Activated gamma-delta T cell (primary cell): ENCODE results near the gene NUBP1.
"Not testable (repeated sequence)": the region's sequence is repeated elsewhere in the genome, so short reads cannot be mapped to it uniquely, and the experiment has no call there.

ENCODE experiments used
- DNase-seq: peaks from one replicate; lab custom pipeline; 2025; lab: John Stamatoyannopoulos, UW

Gene NUBP1

DNA sequence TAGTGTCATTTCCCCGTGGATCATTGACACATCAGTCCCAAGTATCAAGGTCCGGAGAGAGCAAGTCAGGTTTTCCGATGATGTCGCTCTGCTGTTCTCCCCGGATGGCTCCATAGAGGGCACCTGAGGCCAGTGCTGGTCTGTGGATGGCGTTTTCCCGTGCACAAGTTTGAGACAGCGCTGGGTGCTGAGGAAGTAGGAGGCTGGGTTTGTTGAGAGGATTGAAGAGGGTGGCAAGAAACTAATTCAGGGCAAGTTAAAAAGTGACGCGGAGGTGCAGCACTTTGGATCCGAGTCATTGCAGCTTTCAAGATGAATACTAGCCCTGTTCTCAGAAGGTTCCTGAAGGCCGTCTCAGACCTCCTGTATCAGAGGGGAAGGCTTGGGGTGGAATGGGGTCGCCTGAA is 7.7 kb downstream of the NUBP1 start:
- DNase-seq, result no peak

DNA sequence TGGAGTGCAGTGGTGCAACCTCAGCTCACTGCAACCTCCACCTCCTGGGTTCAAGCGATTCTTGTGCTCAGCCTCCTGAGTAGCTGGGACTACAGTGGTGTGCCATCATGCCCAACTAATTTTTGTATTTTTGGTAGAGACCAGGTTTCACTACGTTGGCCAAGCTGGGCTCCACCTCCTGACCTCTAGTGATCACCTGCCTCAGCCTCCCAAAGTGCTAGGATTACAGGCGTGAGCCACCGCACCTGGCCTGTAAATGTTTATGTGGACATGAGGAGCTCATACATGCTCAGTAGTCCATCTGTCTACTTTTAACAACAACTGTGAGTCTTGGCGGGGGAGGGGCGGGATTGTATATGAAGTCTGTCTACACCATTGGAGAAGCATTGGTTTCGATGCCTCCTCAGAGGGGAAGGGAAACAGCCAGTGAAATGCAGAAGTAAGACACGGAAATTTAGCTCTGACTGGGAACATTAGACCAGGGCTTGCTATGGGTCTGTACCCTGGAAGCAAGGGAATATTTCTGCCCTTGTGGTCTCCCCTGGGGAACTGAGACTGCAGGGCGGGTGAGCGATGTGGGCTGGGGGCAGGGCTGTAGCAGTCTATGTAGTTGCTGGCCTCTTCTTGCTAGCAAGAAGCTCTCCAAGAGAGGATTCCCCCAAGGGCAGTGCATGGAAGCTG is 9.3 kb downstream of the NUBP1 start:
- no peak for DNase-seq

DNA sequence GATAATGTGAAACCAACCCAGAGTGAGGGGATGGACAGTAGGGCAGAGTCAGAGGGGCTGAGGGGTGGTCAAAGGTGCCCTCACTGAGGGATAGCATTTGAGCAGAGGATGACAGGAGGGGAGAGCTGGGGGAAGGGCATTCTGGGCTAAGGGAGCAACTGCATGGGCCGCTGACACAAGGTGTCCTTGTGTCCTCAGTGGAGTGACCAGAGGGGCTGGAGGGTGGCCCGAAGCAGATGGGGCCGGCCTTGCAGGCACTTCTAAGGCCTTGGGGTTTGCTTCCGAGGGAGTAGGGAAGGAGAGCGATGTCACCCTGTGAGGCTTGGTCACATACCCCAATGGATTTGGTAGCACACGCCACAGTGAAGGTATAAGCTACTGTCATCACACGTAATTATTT is 10.0 kb downstream of the NUBP1 start:
- no peak for DNase-seq

DNA sequence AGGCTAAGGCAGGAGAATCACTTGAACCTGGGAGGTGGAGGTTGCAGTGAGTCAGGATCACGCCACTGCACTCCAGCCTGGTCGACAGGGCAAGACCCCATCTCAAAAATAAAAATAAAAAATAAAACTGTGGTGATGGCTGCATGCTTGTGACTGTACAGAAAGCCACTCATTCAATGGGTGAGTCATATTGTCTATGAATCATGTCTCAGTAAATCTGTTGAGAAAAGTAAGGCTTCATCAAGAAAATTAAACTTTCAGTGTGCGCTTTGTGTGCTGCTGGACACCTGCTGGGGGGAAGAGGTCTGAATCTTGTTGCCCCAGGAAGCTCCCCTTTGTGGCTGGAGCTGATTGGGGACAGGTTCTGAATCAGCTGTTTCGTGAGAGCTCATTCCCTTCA is 11.3 kb downstream of the NUBP1 start:
- DNase-seq, result no peak

DNA sequence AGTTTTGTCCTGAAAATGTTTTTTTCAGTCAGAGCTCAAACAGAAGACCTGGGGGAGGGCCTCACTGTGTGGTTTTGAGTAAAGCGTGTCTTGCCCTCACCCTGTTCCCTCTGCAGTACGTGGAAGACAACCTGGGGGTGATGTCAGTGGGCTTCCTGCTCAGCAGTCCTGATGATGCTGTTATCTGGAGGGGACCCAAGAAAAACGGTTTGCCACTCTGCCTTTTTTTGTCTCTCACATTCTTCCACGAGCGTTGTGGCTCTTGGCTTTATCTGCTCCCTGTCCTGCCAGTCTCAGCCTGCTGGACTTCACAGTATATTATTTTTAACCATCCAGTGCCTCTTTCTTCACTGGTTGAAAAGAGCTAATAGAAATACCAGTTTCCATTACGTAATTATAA is 12.9 kb downstream of the NUBP1 start:
- no peak for DNase-seq

DNA sequence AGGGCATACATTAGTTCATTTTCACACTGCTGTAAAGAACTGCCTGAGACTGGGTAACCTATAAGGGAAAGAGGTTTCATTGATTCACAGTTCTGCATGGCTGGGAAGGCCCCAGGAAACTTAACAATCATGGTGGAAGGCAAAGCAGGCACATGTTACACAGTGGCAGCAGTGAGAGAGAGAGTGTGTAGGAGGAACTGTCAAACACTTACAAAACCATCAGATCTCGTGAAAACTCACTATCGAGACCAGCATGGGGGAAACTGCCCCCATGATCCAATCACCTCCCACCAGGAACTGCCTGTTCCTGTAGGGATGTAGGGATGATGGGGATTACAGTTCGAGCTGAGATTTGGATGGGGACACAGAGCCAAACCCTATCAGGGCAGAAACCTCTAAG is 17.2 kb downstream of the NUBP1 start:
- DNase-seq, result no peak

DNA sequence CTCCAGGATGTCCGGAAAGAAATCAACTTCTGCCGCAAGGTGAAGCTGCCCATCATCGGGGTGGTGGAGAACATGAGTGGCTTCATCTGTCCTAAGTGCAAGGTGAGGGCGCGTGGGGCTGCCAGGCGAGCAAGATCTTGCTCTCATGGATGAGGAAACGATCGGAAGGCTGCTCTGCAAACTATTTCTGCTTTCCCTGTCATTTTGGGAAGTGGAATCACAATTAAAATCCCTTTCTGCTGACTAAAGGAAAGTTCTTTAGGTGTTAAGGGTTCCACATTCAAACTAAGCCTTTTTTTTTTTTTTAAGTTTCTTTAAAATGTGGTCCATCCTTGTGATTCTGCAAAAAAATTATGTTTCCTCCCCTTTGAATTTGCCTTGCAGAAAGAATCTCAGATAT is 17.7 kb downstream of the NUBP1 start:
- no peak for DNase-seq

DNA sequence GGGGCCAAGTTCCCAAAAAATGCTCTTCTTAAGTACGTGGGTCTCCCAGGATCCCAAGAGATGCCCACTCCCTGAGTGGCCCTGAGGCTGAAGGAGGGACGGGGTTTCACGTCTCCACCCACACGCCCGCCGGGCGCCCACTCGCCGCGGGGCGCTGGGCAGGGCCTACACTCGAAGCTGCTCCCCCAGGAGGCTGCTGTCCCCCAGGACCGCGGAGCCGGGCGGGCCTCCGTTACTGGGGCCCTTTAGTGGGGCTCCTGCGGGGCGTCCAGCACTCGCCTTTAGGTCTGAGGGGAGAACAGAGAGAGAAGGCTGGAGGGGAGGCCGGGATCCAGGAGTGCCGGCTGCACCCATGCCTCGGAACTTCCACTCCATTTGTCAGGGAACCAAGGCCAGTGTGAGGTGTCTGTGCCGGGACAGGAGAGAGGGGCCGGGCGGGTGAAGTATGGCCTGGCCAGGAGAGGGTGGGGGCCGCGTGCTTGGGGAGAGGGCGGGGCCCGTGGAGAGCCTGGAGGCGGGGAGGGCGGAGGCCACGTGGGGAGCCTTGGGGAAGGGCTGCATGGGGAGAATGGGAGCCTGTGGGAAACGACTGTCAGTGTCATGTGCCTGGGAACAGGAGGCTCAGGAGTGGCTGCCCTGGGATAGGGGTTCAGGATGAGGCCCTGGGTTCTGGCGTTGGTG is 18.8 kb downstream of the NUBP1 start:
- no peak for DNase-seq

DNA sequence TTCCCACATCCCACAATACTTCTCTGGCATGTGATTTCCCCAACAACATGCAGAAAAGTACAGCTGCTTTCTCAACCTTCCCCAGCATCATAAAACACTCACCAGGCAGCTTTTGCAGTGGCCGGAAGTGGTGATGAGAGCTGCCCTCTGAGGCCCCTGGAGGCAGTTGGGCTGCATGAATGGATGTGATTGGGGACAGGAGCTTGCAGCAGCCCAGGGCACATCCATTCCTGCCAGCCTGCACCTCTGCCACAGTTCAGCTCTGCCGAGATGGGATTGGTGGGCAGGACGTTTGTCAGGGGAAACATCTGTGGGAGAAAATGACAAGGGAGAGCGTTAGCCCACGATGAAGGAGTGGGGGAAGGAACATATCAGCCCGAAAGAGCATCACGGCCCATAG is 19.8 kb downstream of the NUBP1 start:
- no peak for DNase-seq

DNA sequence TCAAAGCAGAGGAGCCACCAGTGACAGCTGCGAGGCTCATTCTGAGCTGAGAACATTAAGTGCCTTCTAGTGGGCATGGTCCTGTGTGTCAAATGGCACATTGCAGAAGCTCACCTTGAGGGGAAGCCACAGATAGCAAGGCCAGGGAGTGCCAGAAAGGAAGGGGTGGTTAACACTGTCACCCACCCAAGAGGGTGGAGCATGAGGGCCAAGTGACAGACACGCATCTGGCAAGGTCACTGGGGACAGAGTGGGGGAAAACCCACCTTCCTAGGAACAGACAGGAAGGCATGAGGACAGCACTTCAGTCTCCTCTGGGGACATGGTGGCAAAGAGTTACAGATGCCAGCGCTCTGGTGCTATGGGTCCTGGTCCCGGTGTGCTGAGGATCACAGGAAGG is 22.1 kb downstream of the NUBP1 start:
- DNase-seq, result no peak

DNA sequence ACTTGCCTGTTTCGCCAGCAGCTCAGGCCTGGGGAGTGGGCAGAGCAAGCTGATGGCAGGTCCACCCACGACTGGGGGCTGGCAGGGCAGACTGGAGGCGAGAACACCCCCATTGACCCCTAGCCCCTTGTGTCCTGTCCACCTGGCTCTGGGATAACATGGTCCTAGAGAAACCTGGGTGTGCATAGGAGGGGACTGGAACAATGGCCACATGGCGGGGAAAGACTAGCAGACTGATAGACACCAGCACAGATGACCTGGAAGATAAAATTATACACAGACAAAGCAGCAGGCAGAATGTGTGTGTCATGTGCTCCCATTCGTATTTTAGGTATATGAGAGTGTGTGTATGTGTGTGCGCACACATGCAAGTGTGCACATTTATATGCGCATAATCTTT is 23.5 kb downstream of the NUBP1 start:
- DNase-seq, result no peak

DNA sequence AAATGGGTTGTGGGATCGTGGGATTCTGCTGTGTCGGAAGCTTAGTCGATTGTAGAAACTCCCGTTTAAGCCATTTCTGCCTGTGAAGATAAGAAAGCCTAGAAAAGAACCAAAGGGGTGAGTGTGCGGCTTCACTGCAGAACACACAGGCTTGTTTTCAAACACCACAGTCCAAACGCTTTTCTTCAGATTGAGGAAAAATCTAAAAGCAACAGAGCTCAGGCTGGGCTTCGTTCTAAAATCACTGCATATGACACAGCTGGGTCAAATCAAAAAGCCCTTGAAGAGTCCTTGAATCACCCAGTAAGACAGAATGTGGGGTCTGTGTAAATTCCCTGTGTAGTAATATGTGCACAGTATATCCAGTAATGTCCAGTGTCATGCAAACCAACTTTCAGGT is 25.7 kb downstream of the NUBP1 start:
- DNase-seq, result no peak

DNA sequence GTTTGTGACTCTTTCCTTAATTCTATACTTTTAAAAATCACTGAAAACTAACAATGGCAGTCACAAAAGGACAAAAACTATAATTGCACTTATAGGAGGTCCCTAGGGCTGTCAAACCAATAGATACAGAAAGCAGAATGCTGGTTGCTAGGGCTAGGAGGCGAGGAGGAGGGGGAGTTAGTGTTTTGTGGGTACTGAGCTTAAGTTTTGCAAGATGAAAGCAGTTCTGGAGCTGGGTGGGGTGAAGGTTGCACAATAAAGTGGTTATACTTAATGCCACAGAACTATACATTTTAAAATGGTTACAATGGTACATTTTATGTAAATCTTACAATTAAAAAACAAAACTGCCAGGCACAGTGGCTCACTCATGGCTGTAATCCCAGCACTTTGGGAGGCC is 27.3 kb downstream of the NUBP1 start:
- DNase-seq, result no peak

DNA sequence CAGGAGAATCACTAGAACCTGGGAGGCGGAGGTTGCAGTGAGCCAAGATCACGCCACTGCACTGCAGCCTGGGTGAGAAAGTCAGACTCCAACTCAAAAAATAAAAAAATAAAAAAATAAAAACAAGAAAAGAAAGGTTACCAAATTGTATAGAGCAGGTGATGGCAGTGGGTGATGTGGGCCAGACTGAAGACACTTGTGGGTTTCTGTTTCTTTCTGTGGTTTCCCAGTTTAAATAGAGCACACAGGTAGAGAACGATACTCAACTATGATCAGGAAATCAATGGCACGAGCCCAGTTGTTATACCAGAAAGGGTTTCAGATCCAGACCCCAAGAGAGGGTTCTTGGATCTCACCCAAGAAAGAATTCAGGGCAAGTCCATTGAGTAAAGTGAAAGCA is 32.6 kb downstream of the NUBP1 start:
- no peak for DNase-seq

DNA sequence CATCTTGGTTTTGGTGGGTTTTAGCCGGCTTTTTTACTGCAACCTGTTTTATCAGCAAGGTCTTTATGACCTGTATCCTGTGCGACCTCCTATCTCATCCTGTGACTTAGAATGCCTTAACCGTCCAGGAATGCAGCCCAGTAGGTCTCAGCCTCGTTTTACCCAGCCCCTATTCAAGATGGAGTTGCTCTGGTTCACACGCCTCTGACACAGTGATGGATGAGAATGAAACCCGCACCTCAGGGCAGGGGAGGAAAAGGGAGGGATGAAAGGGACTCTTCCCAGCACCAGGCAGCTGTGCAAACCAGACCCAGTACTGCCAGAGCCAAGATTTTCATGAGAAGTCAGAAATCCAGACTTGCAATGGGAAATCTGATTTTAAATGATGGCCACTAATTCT is 33.3 kb downstream of the NUBP1 start:
- DNase-seq, result not testable (repeated sequence)

DNA sequence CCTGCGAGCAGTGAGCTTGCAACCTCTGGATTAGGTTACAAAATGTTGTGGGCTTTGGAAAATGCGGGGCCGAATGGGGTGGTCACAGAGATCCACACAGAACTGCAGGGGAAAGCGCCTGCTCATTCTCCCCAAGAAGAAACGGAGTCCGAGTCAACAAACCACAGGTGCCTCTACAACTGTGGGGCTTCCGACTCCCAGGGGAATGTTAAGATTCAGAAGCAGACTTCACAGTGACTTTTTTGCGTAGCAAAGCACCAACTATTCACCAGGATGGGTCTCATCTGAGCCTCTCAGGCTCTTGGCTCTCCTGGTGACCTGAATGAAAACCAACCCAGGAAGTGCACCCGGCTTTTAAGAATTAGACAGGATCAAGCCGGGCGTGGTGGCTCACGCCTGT is 33.7 kb downstream of the NUBP1 start:
- DNase-seq, result no peak

DNA sequence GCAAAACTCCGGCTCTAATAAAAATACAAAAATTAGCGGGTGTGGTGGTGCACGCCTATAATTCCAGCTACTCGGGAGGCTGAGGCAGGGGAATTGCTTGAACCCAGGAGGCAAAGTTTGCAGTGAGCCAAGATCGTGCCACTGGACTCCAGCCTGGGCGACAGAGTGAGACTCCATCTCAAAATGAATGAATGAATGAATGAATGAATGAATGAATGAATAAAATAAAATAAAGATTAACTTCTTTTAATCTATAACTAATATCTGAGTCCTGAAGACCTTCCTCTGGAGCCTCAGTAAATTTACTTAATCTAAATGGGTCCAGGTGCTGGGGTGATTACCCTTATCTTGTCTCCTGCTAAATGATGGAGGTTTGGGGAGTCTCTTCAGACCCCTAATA is 36.3 kb downstream of the NUBP1 start:
- DNase-seq, result not testable (repeated sequence)

DNA sequence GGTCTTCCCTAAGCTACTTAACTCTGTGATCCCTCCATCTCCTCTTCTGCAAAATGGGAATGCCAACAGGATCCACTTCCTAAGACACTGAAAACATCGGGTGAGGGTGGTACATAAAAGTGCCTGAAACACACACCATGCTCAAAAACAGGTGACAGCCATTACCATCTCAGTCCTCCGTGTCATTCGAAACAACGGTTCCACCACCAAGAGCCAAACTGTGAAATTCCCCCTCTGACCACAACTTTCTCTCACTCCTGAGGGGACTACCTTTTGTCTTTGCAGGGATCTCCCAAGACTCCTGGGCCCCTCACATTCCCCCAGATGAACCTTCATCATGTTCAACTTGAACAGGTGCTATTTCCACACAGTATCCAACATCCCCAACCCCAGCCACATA is 37.0 kb downstream of the NUBP1 start:
- no peak for DNase-seq

DNA sequence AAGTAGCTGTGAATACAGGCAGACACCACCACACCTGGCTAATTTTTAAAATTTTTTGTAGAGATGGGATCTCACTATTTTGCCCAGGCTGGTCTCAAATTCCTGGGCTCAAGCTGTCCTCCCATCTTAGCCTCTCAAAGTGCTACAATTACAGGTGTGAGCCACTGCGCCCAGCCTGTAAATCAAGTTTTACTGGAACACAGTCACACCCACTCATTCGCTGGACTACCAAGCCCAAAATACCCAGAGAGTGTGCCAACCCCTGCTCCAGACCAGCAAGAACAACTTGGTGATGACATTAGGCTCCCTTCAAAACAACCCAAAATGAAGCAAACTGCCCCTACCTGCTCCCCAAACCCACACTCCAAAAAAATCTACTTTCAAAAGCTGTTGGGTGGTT is 39.0 kb downstream of the NUBP1 start:
- DNase-seq, result no peak

DNA sequence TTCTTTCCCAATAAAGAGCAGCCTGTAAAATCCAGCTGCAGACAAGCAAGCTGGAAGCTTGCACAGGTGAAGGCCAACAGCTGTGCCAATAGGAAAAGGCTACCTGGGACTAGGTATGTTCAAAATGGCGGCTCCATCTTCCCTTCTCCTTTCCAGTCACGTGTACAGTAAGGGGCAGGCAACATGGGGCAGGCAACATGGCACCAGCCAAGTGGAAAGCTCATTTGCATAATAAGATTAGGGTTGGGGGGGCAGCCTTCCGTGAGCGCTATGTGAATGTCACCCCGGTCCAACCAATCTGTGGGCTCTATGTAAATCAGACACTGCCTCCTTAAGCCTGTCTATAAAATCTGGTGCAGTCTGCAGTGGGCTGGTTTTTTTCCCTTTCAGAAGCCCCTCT is 43.7 kb downstream of the NUBP1 start:
- no peak for DNase-seq

DNA sequence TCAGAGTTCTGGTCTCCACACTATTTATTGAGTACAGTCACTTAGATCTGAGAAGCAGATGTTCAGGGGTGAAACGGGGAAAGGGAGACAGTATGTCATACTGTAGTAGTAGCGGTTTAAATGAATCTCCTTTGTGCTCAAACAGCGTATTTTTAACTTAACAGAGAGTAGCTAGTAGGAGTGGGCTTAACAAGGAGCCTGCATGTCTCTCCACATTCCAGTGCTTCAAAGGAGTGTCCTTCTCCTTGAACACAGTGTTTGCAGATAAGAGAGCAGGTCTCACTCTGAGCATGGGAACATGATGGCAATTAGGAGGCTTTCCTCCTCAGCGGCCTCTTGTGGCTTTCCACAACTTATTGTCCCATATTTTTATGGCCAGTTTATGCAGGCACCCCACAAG is 45.0 kb downstream of the NUBP1 start:
- not testable (repeated sequence) for DNase-seq

DNA sequence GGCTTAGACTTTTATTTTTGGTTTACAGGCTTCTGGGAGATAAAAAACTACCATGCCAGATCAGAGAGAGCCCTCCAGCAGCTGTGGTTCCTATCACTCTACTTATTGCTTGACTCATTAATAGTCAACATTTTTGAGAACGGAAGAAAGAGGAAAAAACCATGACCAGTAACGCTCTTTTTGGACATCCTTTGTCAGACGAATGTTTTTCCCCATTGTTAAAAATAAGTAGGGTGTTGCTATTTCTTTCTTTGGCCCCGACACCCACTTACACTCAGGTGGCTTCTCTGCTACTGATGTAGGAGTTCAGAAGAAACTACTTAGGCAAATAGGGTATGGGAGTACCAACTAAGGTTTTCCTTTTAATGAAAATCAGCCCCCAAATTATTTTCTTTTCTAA is 47.4 kb downstream of the NUBP1 start:
- no peak for DNase-seq

DNA sequence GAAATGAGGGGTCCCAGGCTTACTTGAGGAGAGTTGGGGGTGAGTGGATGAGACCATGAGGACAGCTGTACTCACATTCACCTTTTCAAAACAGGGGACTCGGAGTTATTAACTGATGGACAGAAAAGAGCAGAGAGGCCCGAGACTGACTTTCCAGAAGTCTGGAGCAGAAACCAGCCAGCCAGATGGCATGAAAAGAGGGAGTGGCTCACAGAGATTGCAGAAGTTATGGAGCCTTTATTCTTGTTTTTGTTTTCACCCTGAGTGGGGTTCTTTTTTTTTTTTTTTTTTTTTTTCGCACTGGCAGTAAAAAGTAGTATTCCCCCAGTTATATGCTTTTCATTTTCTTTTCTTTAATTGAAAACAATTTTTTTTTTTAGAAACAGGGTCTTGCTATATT is 56.1 kb downstream of the NUBP1 start:
- DNase-seq, result no peak

DNA sequence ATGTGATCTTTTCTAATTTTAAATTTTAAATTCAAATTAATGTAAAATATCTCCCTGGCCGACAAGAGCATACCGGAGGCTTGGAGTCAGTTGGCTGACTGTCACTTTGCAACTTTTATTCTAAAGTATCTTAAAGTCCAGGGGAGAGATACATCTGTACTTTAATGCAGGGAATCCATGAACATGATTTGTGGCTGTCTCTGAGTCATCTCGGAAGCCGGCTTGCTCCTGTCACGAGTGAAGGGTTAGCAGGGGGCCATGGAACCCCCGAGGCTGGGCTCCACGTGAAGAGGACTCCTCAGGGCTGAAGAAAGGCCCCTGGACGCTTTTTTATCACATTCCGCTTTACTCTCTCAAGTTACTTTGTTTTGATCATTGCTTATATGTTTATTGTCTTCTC is 61.7 kb downstream of the NUBP1 start:
- no peak for DNase-seq
